Breast epithelium (tissue), 3 donors: ENCODE measurements around the gene FMN1.

Experiments used
- POLR2A ChIP-seq: fragments of 450-650 bp; IDR thresholded peaks from one replicate; pipeline ENCODE4 v1.6.1; 2016; ENCODE audit warnings: antibody characterized with exemption, mild to moderate bottlenecking, moderate library complexity
- POLR2AphosphoS5 ChIP-seq, 3 donors: sonication (generic); formaldehyde crosslinking; IDR thresholded peaks; one replicate each; pipeline ENCODE4 v1.6.1; 2017; ENCODE audit warnings: antibody characterized with exemption in 3 of 3

DNA sequence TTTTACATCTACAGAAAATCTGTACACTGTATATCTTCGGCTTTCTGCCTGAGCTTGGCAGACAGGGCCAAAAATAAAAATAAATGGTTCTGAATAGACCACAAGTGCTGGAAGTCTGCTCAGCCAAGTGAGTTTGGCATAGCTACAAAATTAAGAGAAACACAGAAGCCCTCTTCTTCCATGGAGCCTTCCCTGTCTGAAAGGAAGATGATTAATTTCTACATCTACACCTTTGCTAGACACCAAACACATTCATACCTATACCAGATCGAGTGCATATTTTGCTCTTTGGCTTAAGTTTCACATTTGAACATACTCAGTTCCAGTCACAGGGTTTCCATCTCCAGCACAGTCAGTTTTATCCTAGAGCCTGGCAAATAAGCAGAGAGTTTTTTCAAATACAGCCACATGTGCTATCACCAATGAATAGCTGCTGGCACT, 252.1 kb downstream of the FMN1 start:
- TF ChIP-seq POLR2A, result no peak
- no peak for TF ChIP-seq POLR2AphosphoS5 (IDR thresholded peaks at IDR 0.05)
